Stimulated activated CD4-positive, alpha-beta T cell treated with anti-CD3 and anti-CD28 coated beads, Interleukin-4, amount 100 ng/mL, for 4 hours (primary cell): Measurements from ENCODE around the gene RPL10A.
"Not testable (repeated sequence)": the region's sequence is repeated elsewhere in the genome, so short reads cannot be mapped to it uniquely, and the experiment has no call there.

Experiments
- DNase-seq, 2 experiments: peaks; one replicate each; pipeline ENCODE4 v3.0.0-alpha.2; 2020

Gene RPL10A

DNA sequence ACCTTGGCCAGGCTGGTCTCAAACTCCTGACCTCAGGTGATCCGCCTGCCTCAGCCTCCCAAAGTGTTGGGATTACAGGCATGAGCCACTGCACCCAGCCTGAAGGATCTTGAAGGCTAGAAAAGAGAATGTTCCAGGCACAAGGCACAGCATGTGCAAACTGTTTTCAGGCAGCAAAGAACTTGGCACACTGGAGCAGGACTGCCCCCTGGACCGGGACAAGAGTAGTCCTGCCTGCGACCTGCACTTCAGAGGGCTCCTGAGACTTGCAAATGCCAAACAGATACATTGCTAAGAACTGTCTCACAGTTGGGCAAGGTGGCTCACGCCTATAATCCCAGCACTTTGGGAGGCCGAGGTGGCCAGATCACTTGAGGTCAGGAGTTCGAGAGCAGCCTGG is 47.7 kb downstream of the RPL10A start:
- DNase-seq, result not testable (repeated sequence)

- DNase-seq, result no peak
These were observed 48.5 kb downstream of the RPL10A start for GRCh38 chr6:35516712-35517111.

GRCh38 chr6:35517978-35518377 is 49.8 kb downstream of the RPL10A start:
- DNase-seq, result not testable (repeated sequence)

DNA sequence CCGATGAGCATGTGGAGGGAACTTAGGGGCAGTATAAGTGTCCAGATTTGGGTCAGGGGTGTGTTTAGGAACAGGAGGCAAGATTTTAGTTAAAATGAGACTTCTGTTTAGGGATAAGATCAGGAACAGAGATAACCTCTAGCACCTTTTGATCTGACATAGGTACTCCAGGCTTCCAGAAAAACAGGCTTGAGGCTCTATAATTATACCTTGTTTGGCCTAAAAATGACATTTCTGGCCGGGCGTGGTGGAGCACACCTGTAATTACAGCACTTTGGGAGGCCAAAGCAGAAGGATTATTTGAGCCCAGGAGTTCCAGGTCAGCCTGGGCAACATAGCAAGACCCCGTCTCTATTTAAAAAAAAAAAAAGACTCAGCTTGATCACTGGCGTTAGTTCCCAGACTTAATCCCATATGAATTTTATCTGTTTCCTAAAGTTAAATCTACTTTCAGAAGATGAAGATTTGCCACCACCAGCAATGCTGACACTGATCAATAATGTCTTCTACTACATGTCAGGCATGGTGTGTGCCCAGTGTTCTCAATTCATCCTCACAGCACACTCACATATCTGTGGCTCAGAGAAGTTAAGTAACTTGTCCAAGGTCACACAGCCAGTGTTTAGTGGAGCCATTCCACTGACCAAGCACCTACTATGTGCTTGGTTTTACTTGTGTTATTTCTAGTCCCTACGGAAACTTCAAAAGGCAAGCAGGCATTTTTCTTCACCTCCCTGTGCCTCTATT is 50.5 kb downstream of the RPL10A start:
- no peak for DNase-seq

- no peak for DNase-seq
These were observed 51.3 kb downstream of the RPL10A start for GRCh38 chr6:35519313-35520015.
